ENCODE results near the gene UGT2A3. TPM values are rescaled to one million over a fixed set of nuclear protein-coding genes. Genes with fewer than 3 reads are reported as not detected.

UGT2A3 gene
- total RNA-seq, 2 experiments from 2014 or later = not detected

GRCh38 chr4:68906780-68907137 is 44.8 kb downstream of the UGT2A3 start:
- H2AFZ ChIP-seq (ENCODE audit: low read length) = no peak overlapping the region
- no peaks in the 10 kb centered on the region for H3K9me3 ChIP-seq (ENCODE audit: low read length)
- H3K36me3 ChIP-seq (ENCODE audit: insufficient read depth, low read length) = no peaks in the 10 kb centered on the region
- POLR2A ChIA-PET = no interaction called here
- CTCF ChIA-PET (ENCODE audit: unreplicated experiment) = no interaction called here
- H3K9me2 ChIP-seq (ENCODE audit: insufficient read depth, low read length) = no peaks in the 10 kb centered on the region
- H3K4me2 ChIP-seq (ENCODE audit: low read length) = no peak overlapping the region
- no peaks in the 10 kb centered on the region for H4K20me1 ChIP-seq (ENCODE audit: insufficient read depth, low read length)
- TF ChIP-seq CTCF (conservative IDR thresholded peaks at IDR 0.05; ENCODE audit: low read length) (no peak), EZH2phosphoT487 (IDR thresholded peaks at IDR 0.05; ENCODE audit: borderline replicate concordance, low read depth, low read length) (no peak)
- no TSS peak for BruUV-seq (replicated peaks)
- H3K4me1 ChIP-seq (ENCODE audit: insufficient read depth, low read length, poor library complexity, severe bottlenecking) = no peaks in the 10 kb centered on the region
- no peaks in the 10 kb centered on the region for H3K79me2 ChIP-seq (ENCODE audit: insufficient read depth, low read depth, low read length)
- H3K27ac ChIP-seq (ENCODE audit: low read depth, low read length, poor library complexity, severe bottlenecking) = no peak overlapping the region
- no peak overlapping the region for H3K4me3 ChIP-seq (ENCODE audit: low read depth, low read length, poor library complexity, severe bottlenecking)
- intact Hi-C loops (cut with micrococcal nuclease; ENCODE audit: unreplicated experiment) = no loop called here
- no peak for DNase-seq (ENCODE audit: low spot score)

- no peak for DNase-seq (ENCODE audit: low spot score)
- ChIA-PET CTCF (ENCODE audit: unreplicated experiment) (no interaction called here), POLR2A (no interaction called here)
- intact Hi-C loops (cut with micrococcal nuclease; ENCODE audit: unreplicated experiment) = no loop called here
- BruUV-seq (replicated peaks) = no TSS peak
- TF ChIP-seq CTCF (conservative IDR thresholded peaks at IDR 0.05; ENCODE audit: low read length) (no peak), EZH2phosphoT487 (IDR thresholded peaks at IDR 0.05; ENCODE audit: borderline replicate concordance, low read depth, low read length) (no peak)
- H4K20me1 ChIP-seq (ENCODE audit: insufficient read depth, low read length) = no peaks in the 10 kb centered on the region
- H3K9me3 ChIP-seq (ENCODE audit: low read length) = no peaks in the 10 kb centered on the region
- no peaks in the 10 kb centered on the region for H3K36me3 ChIP-seq (ENCODE audit: insufficient read depth, low read length)
- H2AFZ ChIP-seq (ENCODE audit: low read length) = no peak overlapping the region
- H3K4me1 ChIP-seq (ENCODE audit: insufficient read depth, low read length, poor library complexity, severe bottlenecking) = no peaks in the 10 kb centered on the region
- H3K4me2 ChIP-seq (ENCODE audit: low read length) = no peak overlapping the region
- no peak overlapping the region for H3K27ac ChIP-seq (ENCODE audit: low read depth, low read length, poor library complexity, severe bottlenecking)
- H3K9me2 ChIP-seq (ENCODE audit: insufficient read depth, low read length) = no peaks in the 10 kb centered on the region
- no peak overlapping the region for H3K4me3 ChIP-seq (ENCODE audit: low read depth, low read length, poor library complexity, severe bottlenecking)
- no peaks in the 10 kb centered on the region for H3K79me2 ChIP-seq (ENCODE audit: insufficient read depth, low read depth, low read length)
These were observed 45.4 kb downstream of the UGT2A3 start for GRCh38 chr4:68905939-68906779.

GRCh38 chr4:68905598-68905938 is 46.0 kb downstream of the UGT2A3 start:
- H2AFZ ChIP-seq (ENCODE audit: low read length) = no peak overlapping the region

More at GRCh38 chr4:68905598-68905938, 46.0 kb downstream of the UGT2A3 start:
- no peak overlapping the region for H3K4me3 ChIP-seq (ENCODE audit: low read depth, low read length, poor library complexity, severe bottlenecking)
- no peaks in the 10 kb centered on the region for H3K9me3 ChIP-seq (ENCODE audit: low read length)
- intact Hi-C loops (cut with micrococcal nuclease; ENCODE audit: unreplicated experiment) = no loop called here
- no peak overlapping the region for H3K4me2 ChIP-seq (ENCODE audit: low read length)
- POLR2A ChIA-PET = no interaction called here
- H3K4me1 ChIP-seq (ENCODE audit: insufficient read depth, low read length, poor library complexity, severe bottlenecking) = no peaks in the 10 kb centered on the region
- CTCF ChIA-PET (ENCODE audit: unreplicated experiment) = no interaction called here
- H4K20me1 ChIP-seq (ENCODE audit: insufficient read depth, low read length) = no peaks in the 10 kb centered on the region
- no peaks in the 10 kb centered on the region for H3K79me2 ChIP-seq (ENCODE audit: insufficient read depth, low read depth, low read length)
- no TSS peak for BruUV-seq (replicated peaks)
- TF ChIP-seq EZH2phosphoT487 (IDR thresholded peaks at IDR 0.05; ENCODE audit: borderline replicate concordance, low read depth, low read length) = no peak
- TF ChIP-seq CTCF (conservative IDR thresholded peaks at IDR 0.05; ENCODE audit: low read length) = no peak
- DNase-seq (ENCODE audit: low spot score) = no peak
- H3K36me3 ChIP-seq (ENCODE audit: insufficient read depth, low read length) = no peaks in the 10 kb centered on the region
- no peak overlapping the region for H3K27ac ChIP-seq (ENCODE audit: low read depth, low read length, poor library complexity, severe bottlenecking)
- no peaks in the 10 kb centered on the region for H3K9me2 ChIP-seq (ENCODE audit: insufficient read depth, low read length)

Data from OCI-LY7 (cell line).